Astrocyte (in vitro differentiated cells and primary cell): ENCODE results near the gene TTC34. TPM values are rescaled to one million over a fixed set of nuclear protein-coding genes. Genes with fewer than 3 reads are reported as not detected.

Experiments used
- DNase-seq: peaks from one replicate; pipeline ENCODE4 v3.0.0-alpha.2; 2010; ENCODE audit warnings: low read depth
- FAIRE-seq: peaks from 2 replicates; lab custom pipeline; 2011; peaks lifted over from hg19 to GRCh38; lab: Jason Lieb, UNC
- H2AFZ ChIP-seq: 2 replicates; pipeline ENCODE4 v1.6.0; 2012; ENCODE audit warnings: low read depth, low read length, inconsistent platforms
- H3K27ac ChIP-seq: 2 replicates; pipeline ENCODE4 v1.5.1; 2011; ENCODE audit warnings: low read depth, low read length, inconsistent platforms
- H3K27me3 ChIP-seq: 2 replicates; pipeline ENCODE4 v1.6.0; 2011; ENCODE audit warnings: low read length, inconsistent platforms; ENCODE audit not compliant: insufficient read depth
- H3K36me3 ChIP-seq: 2 replicates; pipeline ENCODE4 v1.5.1; 2011; ENCODE audit warnings: low read length, inconsistent platforms; ENCODE audit not compliant: insufficient read depth
- H3K4me1 ChIP-seq: 2 replicates; pipeline ENCODE4 v1.5.1; 2011; ENCODE audit warnings: low read length, inconsistent platforms; ENCODE audit not compliant: insufficient read depth
- H3K4me2 ChIP-seq: 2 replicates; pipeline ENCODE4 v1.6.0; 2012; ENCODE audit warnings: low read length, inconsistent platforms
- H3K4me3 ChIP-seq: 2 replicates; pipeline ENCODE4 v1.5.1; 2011; ENCODE audit warnings: low read depth, mild to moderate bottlenecking, low read length, inconsistent platforms; ENCODE audit not compliant: insufficient read depth
- H3K79me2 ChIP-seq: 2 replicates; pipeline ENCODE4 v1.6.0; 2012; ENCODE audit warnings: mild to moderate bottlenecking, low read length, inconsistent platforms; ENCODE audit not compliant: insufficient read depth
- H3K9ac ChIP-seq: 2 replicates; pipeline ENCODE4 v1.6.0; 2012; ENCODE audit warnings: mild to moderate bottlenecking, low read length, inconsistent platforms
- H3K9me3 ChIP-seq: 2 replicates; pipeline ENCODE4 v1.5.1; 2012; ENCODE audit warnings: low read depth, mild to moderate bottlenecking, low read length, inconsistent platforms; ENCODE audit not compliant: insufficient read depth
- H4K20me1 ChIP-seq: 2 replicates; pipeline ENCODE4 v1.6.0; 2012; ENCODE audit warnings: low read length, inconsistent platforms; ENCODE audit not compliant: insufficient read depth
- H3K27ac Mint-ChIP-seq: one replicate; pipeline ENCODE4 v1.8.0; 2021; ENCODE audit warnings: mild to moderate bottlenecking, mixed read lengths; ENCODE audit not compliant: unreplicated experiment
- H3K27me3 Mint-ChIP-seq: one replicate; pipeline ENCODE4 v1.8.0; 2021; ENCODE audit warnings: low read depth, mixed read lengths; ENCODE audit not compliant: unreplicated experiment
- H3K36me3 Mint-ChIP-seq: one replicate; pipeline ENCODE4 v1.8.0; 2021; ENCODE audit warnings: low read depth, mixed read lengths; ENCODE audit not compliant: unreplicated experiment
- H3K4me1 Mint-ChIP-seq: one replicate; pipeline ENCODE4 v1.8.0; 2021; ENCODE audit warnings: low read depth, mixed read lengths; ENCODE audit not compliant: unreplicated experiment
- H3K4me3 Mint-ChIP-seq: one replicate; pipeline ENCODE4 v1.8.0; 2021; ENCODE audit warnings: mild to moderate bottlenecking, moderate library complexity, mixed read lengths; ENCODE audit not compliant: unreplicated experiment
- H3K9me3 Mint-ChIP-seq: one replicate; pipeline ENCODE4 v1.8.0; 2021; ENCODE audit warnings: mild to moderate bottlenecking, mixed read lengths; ENCODE audit not compliant: unreplicated experiment
- CTCF ChIP-seq: IDR thresholded peaks from 2 replicates; pipeline ENCODE4 v1.5.1; 2011; ENCODE audit warnings: low read depth, mild to moderate bottlenecking, inconsistent platforms, low read length, moderate library complexity; ENCODE audit not compliant: insufficient read depth
- EZH2 ChIP-seq: IDR thresholded peaks from 2 replicates; pipeline ENCODE4 v1.6.1; 2012; ENCODE audit warnings: mild to moderate bottlenecking, low read length, inconsistent platforms; ENCODE audit not compliant: insufficient read depth
- total RNA-seq: library from RNA; stranded (reverse); gene quantifications from 2 replicates; pipeline ENCODE4 v1.2.1, GENCODE V29; 2021

Gene TTC34
- total RNA-seq, 1 donor from 2014 or later, result 0.39 TPM

GRCh38 chr1:2603521-2604155 is 197.9 kb downstream of the TTC34 start:
- Histone ChIP-seq H3K79me2 (no peaks in the 10 kb centered on the region), H3K9ac (no peak overlapping the region), H3K4me1 (no peaks in the 10 kb centered on the region), H3K4me2 (no peak overlapping the region), H3K36me3 (no peaks in the 10 kb centered on the region), H4K20me1 (no peaks in the 10 kb centered on the region), H2AFZ (no peak overlapping the region), H3K27ac (no peak overlapping the region), H3K4me3 (no peak overlapping the region), H3K9me3 (no peaks in the 10 kb centered on the region), H3K27me3 (no peaks in the 10 kb centered on the region)
- FAIRE-seq (no peak), DNase-seq (no peak)
- H3K4me3 Mint-ChIP-seq, result no peak overlapping the region
- peaks cover under 1% of the 10 kb centered on the region for H3K36me3 Mint-ChIP-seq
- peaks cover 3% of the 10 kb centered on the region for H3K9me3 Mint-ChIP-seq
- TF ChIP-seq CTCF, result no peak
- no peak for TF ChIP-seq EZH2
- no peaks in the 10 kb centered on the region for H3K4me1 Mint-ChIP-seq
- peaks cover 18% of the 10 kb centered on the region for H3K27me3 Mint-ChIP-seq
- H3K27ac Mint-ChIP-seq, result no peak overlapping the region

GRCh38 chr1:2602866-2603520 is 198.5 kb downstream of the TTC34 start:
- H3K4me2 ChIP-seq, result no peak overlapping the region
- no peak overlapping the region for H3K4me3 ChIP-seq
- H3K9me3 ChIP-seq, result no peaks in the 10 kb centered on the region
- no peak overlapping the region for H2AFZ ChIP-seq
- H3K27me3 ChIP-seq, result no peaks in the 10 kb centered on the region
- no peaks in the 10 kb centered on the region for H3K4me1 ChIP-seq
- Mint-ChIP-seq H3K36me3 (peaks cover 2% of the 10 kb centered on the region), H3K27ac (no peak overlapping the region), H3K27me3 (peaks cover 18% of the 10 kb centered on the region), H3K4me3 (no peak overlapping the region), H3K9me3 (peaks cover 5% of the 10 kb centered on the region), H3K4me1 (no peaks in the 10 kb centered on the region)
- no peak for DNase-seq
- FAIRE-seq, result no peak
- H4K20me1 ChIP-seq, result no peaks in the 10 kb centered on the region
- TF ChIP-seq EZH2 (no peak), CTCF (no peak)
- no peak overlapping the region for H3K9ac ChIP-seq
- H3K27ac ChIP-seq, result no peak overlapping the region
- H3K79me2 ChIP-seq, result no peaks in the 10 kb centered on the region
- no peaks in the 10 kb centered on the region for H3K36me3 ChIP-seq

- Mint-ChIP-seq H3K27ac (no peak overlapping the region), H3K4me3 (no peak overlapping the region), H3K4me1 (no peaks in the 10 kb centered on the region), H3K9me3 (peaks cover 5% of the 10 kb centered on the region), H3K36me3 (peaks cover 2% of the 10 kb centered on the region), H3K27me3 (peaks cover 18% of the 10 kb centered on the region)
- TF ChIP-seq CTCF, result no peak
- TF ChIP-seq EZH2, result no peak
- Histone ChIP-seq H3K4me1 (no peaks in the 10 kb centered on the region), H3K4me3 (no peak overlapping the region), H3K27ac (no peak overlapping the region), H3K36me3 (no peaks in the 10 kb centered on the region), H3K79me2 (no peaks in the 10 kb centered on the region), H4K20me1 (no peaks in the 10 kb centered on the region), H3K4me2 (no peak overlapping the region), H3K27me3 (no peaks in the 10 kb centered on the region), H2AFZ (no peak overlapping the region), H3K9ac (no peak overlapping the region), H3K9me3 (no peaks in the 10 kb centered on the region)
- DNase-seq (no peak), FAIRE-seq (no peak)
Measured at GRCh38 chr1:2602311-2602835, 199.1 kb downstream of the TTC34 start.
